GM23338 (cell line): ENCODE data around the gene FYN. TPM values are rescaled to one million over a fixed set of nuclear protein-coding genes. Genes with fewer than 3 reads are reported as not detected.

Source experiments
- ATAC-seq: fragments of 200-7000 bp; cut with Tn5 transposase; 3 replicates; pipeline ENCODE4 v1.9.1; 2020
- DNase-seq: peaks from one replicate; pipeline ENCODE4 v3.0.0-alpha.2; 2015; ENCODE audit warnings: low spot score
- H2AFZ ChIP-seq: fragments of 200-600 bp; sonication (generic); 2 replicates; pipeline ENCODE4 v1.8.0; 2016; ENCODE audit warnings: antibody characterized with exemption, mild to moderate bottlenecking, moderate library complexity
- H3F3A ChIP-seq: fragments of 200-600 bp; sonication (generic); replicated peaks from 2 replicates; pipeline ENCODE4 v1.8.0; 2017; ENCODE audit warnings: antibody characterized with exemption, mixed run types, low read depth
- H3K27ac ChIP-seq: fragments of 200-600 bp; sonication (generic); 2 replicates; pipeline ENCODE4 v1.6.1; 2016; ENCODE audit warnings: low read depth
- H3K27me3 ChIP-seq: fragments of 200-600 bp; sonication (generic); 2 replicates; pipeline ENCODE4 v1.8.0; 2016; ENCODE audit warnings: mild to moderate bottlenecking, mixed run types, moderate library complexity; ENCODE audit not compliant: insufficient read depth
- H3K36me3 ChIP-seq: fragments of 200-600 bp; sonication (generic); 2 replicates; pipeline ENCODE4 v1.8.0; 2016; ENCODE audit warnings: mild to moderate bottlenecking; ENCODE audit not compliant: insufficient read depth
- H3K4me1 ChIP-seq: fragments of 200-600 bp; sonication (generic); 2 replicates; pipeline ENCODE4 v1.8.0; 2016; ENCODE audit warnings: mild to moderate bottlenecking, moderate library complexity; ENCODE audit not compliant: insufficient read depth
- H3K4me2 ChIP-seq: fragments of 200-600 bp; sonication (generic); 2 replicates; pipeline ENCODE4 v1.7.1; 2017; ENCODE audit warnings: mixed run types
- H3K4me3 ChIP-seq: fragments of 200-600 bp; sonication (generic); 2 replicates; pipeline ENCODE4 v1.6.1; 2016; ENCODE audit warnings: mixed run types
- H3K79me2 ChIP-seq: fragments of 200-600 bp; sonication (generic); replicated peaks from 2 replicates; pipeline ENCODE4 v1.8.0; 2017; ENCODE audit warnings: mild to moderate bottlenecking; ENCODE audit not compliant: insufficient read depth
- H3K9me2 ChIP-seq: fragments of 200-600 bp; sonication (generic); 2 replicates; pipeline ENCODE4 v1.8.0; 2017; ENCODE audit not compliant: insufficient read depth
- H4K20me1 ChIP-seq: fragments of 200-600 bp; sonication (generic); replicated peaks from 2 replicates; pipeline ENCODE4 v1.8.0; 2017; ENCODE audit warnings: mild to moderate bottlenecking; ENCODE audit not compliant: insufficient read depth
- H3K27ac Mint-ChIP-seq: 2 replicates; pipeline ENCODE4 v1.8.0; 2020; ENCODE audit warnings: inconsistent platforms, mild to moderate bottlenecking, moderate library complexity, mixed read lengths
- H3K27me3 Mint-ChIP-seq: 3 replicates; pipeline ENCODE4 v1.8.0; 2022; ENCODE audit warnings: low read depth, mild to moderate bottlenecking, moderate library complexity, mixed read lengths, inconsistent platforms; ENCODE audit not compliant: insufficient read depth, poor library complexity
- H3K36me3 Mint-ChIP-seq: 3 replicates; pipeline ENCODE4 v1.8.0; 2021; ENCODE audit warnings: low read depth, mild to moderate bottlenecking, inconsistent platforms, moderate library complexity, mixed read lengths
- H3K4me1 Mint-ChIP-seq: 3 replicates; pipeline ENCODE4 v1.8.0; 2020; ENCODE audit warnings: mild to moderate bottlenecking, inconsistent platforms, mixed read lengths
- H3K4me3 Mint-ChIP-seq: 3 replicates; pipeline ENCODE4 v1.8.0; 2021; ENCODE audit warnings: moderate library complexity, mild to moderate bottlenecking, inconsistent platforms, mixed read lengths
- H3K9me3 Mint-ChIP-seq: 3 replicates; pipeline ENCODE4 v1.8.0; 2020; ENCODE audit warnings: moderate library complexity, mild to moderate bottlenecking, inconsistent platforms, mixed read lengths
- CREB1 ChIP-seq: fragments of 250-450 bp; sonication (Bioruptor Pico); IDR thresholded peaks from 2 replicates; pipeline ENCODE4 v1.5.0; 2020; ENCODE audit warnings: low read depth, mild to moderate bottlenecking, moderate library complexity
- ETS1 ChIP-seq: IDR thresholded peaks from 2 replicates; pipeline ENCODE4 v1.6.1; 2016; ENCODE audit warnings: antibody characterized with exemption
- EZH2 ChIP-seq: fragments of 200-600 bp; sonication (generic); IDR thresholded peaks from one replicate; pipeline ENCODE4 v1.8.0; 2017; ENCODE audit warnings: antibody characterized with exemption, mild to moderate bottlenecking, low read depth; ENCODE audit not compliant: unreplicated experiment
- EZH2phosphoT487 ChIP-seq: fragments of 200-600 bp; sonication (generic); IDR thresholded peaks from one replicate; pipeline ENCODE4 v1.8.1; 2018; ENCODE audit warnings: antibody characterized with exemption; ENCODE audit not compliant: unreplicated experiment
- JUNB ChIP-seq: IDR thresholded peaks from one replicate; pipeline ENCODE4 v1.6.1; 2016; ENCODE audit warnings: antibody characterized with exemption; ENCODE audit not compliant: unreplicated experiment
- NANOG ChIP-seq: IDR thresholded peaks from 2 replicates; pipeline ENCODE4 v1.6.1; 2016; ENCODE audit warnings: antibody characterized with exemption, borderline replicate concordance
- POLR2AphosphoS5 ChIP-seq: IDR thresholded peaks from 2 replicates; pipeline ENCODE4 v1.6.1; 2016; ENCODE audit warnings: antibody characterized with exemption, low read depth
- ZNF114 ChIP-seq: fragments of 250-450 bp; sonication (Bioruptor Pico); IDR thresholded peaks from 2 replicates; pipeline ENCODE4 v1.5.0; 2020; ENCODE audit warnings: mild to moderate bottlenecking, moderate library complexity
- ZNF462 ChIP-seq: fragments of 250-450 bp; sonication (Bioruptor Pico); IDR thresholded peaks from 2 replicates; pipeline ENCODE4 v1.5.0; 2020; ENCODE audit warnings: mild to moderate bottlenecking, moderate library complexity
- polyA plus RNA-seq: library from polyadenylated mRNA; unstranded; fragments of >200 nt; fragmentation: Nextera tagmentation; extraction: Ambion mirVana; gene quantifications from 2 replicates; pipeline ENCODE4 v1.2.1, GENCODE V29; 2016
- total RNA-seq: library from RNA; depleted of rRNA; stranded (reverse); fragments of >200 nt; shearing (Covaris generic); gene quantifications from 2 replicates; pipeline ENCODE4 v1.2.3, GENCODE V29; 2014

Gene FYN
- total and polyA plus RNA-seq, 2 experiments from 2014 or later = 46.8 to 143 TPM

- 0 out of 2 replicates have a peak overlapping the region, but pooled peaks have one; percentile 5 for H3K4me3 ChIP-seq
- H3K27ac ChIP-seq = peak overlapping the region; percentile 56
- TF ChIP-seq NANOG (peak; percentile 23; the same call in 1 of the 2 replicates), ZNF462 (CRISPR knock-in tag) (peak; percentile 1; the same call in 1 of the 2 replicates), CREB1 (no peak)
- peaks cover 3% of the 10 kb centered on the region for H3K27me3 Mint-ChIP-seq
- peaks cover 25% of the 10 kb centered on the region for H3K9me3 Mint-ChIP-seq
- H4K20me1 ChIP-seq = no peaks in the 10 kb centered on the region
- peak; percentile 84 for ATAC-seq
- H3K9me2 ChIP-seq = peaks cover 3% of the 10 kb centered on the region; the same call in 1 of the 2 replicates
- H3K4me2 ChIP-seq = peak overlapping the region; percentile 56
- peak; percentile 68 for DNase-seq
- peaks cover 35% of the 10 kb centered on the region for H3K36me3 Mint-ChIP-seq
- peaks cover 53% of the 10 kb centered on the region for H3K79me2 ChIP-seq
- H3K27me3 ChIP-seq = no peaks in the 10 kb centered on the region
- H3K4me1 ChIP-seq = peaks cover 15% of the 10 kb centered on the region
- peak overlapping the region; percentile 70 for H3K27ac Mint-ChIP-seq
- H3K36me3 ChIP-seq = peaks cover 7% of the 10 kb centered on the region; the same call in 1 of the 2 replicates
- peaks cover 8% of the 10 kb centered on the region; the same call in 1 of the 2 replicates for H3F3A ChIP-seq
- no peak overlapping the region for H2AFZ ChIP-seq
- peaks cover 31% of the 10 kb centered on the region for H3K4me1 Mint-ChIP-seq
- no peak overlapping the region for H3K4me3 Mint-ChIP-seq
Measured at GRCh38 chr6:111731456-111732195, 141.6 kb downstream of the FYN start.

DNA sequence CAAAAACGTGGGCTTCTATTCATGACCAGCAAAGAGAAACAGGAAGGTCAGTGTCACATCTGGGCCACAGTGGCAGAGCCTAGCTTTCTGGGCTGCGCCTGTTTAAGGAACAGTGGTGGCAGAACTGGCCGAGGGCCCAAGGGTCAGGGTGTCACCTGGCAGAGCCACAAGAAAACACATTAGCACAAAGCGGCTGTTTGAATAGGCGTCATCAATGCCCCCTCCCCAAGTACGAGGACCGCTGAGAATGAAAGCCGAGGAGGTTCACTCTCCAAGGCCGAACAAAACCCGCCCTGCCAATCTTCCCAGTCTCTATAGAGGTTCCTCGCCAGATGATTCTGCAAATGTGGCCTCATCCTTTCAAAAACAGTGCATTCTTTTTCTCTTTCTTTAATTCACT lies 142.4 kb downstream of the FYN start:
- H3K4me2 ChIP-seq = peak overlapping the region; percentile 56; the same call in 1 of the 2 replicates
- TF ChIP-seq POLR2AphosphoS5 (no peak), JUNB (no peak), ETS1 (no peak), EZH2phosphoT487 (no peak), CREB1 (no peak), ZNF114 (no peak), EZH2 (no peak)
- ATAC-seq (peak; percentile 37), DNase-seq (no peak)
- H3K9me2 ChIP-seq = peaks cover 3% of the 10 kb centered on the region; the same call in 1 of the 2 replicates
- peaks cover 15% of the 10 kb centered on the region for H3K4me1 ChIP-seq
- H3K79me2 ChIP-seq = peaks cover 52% of the 10 kb centered on the region
- H3F3A ChIP-seq = peaks cover 8% of the 10 kb centered on the region; the same call in 1 of the 2 replicates
- no peaks in the 10 kb centered on the region for H4K20me1 ChIP-seq
- H3K9me3 Mint-ChIP-seq = peaks cover 25% of the 10 kb centered on the region
- H3K36me3 ChIP-seq = peaks cover 7% of the 10 kb centered on the region; the same call in 1 of the 2 replicates
- peaks cover 39% of the 10 kb centered on the region for H3K36me3 Mint-ChIP-seq
- H3K27me3 ChIP-seq = no peaks in the 10 kb centered on the region
- H2AFZ ChIP-seq = no peak overlapping the region
- peak overlapping the region; percentile 36; the same call in 1 of the 2 replicates for H3K27ac Mint-ChIP-seq
- peaks cover 31% of the 10 kb centered on the region for H3K4me1 Mint-ChIP-seq
- H3K27ac ChIP-seq = peak overlapping the region; percentile 40; the same call in 1 of the 2 replicates
- no peak overlapping the region for H3K4me3 Mint-ChIP-seq
- H3K4me3 ChIP-seq = 0 out of 2 replicates have a peak overlapping the region, but pooled peaks have one; percentile 5
- peaks cover 3% of the 10 kb centered on the region for H3K27me3 Mint-ChIP-seq
